ENCODE measurements around the gene SUN1.
"Not testable (repeated sequence)": the region's sequence is repeated elsewhere in the genome, so short reads cannot be mapped to it uniquely, and the experiment has no call there.

Gene SUN1

DNA sequence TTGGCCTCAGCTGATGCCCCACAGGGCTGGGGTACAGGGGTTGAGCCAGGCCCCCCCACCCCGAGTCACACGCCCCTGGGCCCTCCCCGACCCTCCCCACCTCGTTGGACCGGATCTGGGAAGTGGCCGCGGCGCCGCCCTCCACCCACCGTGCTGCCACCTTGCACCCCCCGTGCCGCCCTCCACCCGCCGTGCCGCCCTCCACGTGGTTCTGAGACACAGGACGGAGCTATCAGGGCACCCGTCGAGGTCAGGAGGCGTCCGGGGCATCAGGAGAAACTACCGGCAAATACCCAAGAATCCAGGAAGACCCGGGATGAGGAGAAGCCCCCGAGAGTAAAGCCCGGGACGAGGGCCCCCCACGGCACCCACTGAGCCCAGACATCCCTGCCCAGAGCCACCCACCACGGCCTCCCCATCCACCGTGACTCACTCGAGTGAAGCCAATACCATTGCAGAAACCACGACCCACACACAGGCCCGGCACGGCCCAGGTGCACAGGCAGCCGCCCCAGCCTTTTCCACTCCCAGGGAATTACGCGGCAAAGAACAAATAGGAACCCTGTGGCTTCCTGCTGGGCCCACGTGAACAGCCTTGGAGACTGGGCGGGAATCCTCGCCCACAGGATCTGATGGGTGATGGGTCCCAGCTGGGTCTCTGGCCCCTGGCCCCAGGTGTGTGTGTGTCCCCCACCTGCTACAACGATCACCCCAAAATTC, 88.2 kb downstream of the SUN1 start:
- no peak for DNase-seq (ENCODE audit: low spot score)

DNA sequence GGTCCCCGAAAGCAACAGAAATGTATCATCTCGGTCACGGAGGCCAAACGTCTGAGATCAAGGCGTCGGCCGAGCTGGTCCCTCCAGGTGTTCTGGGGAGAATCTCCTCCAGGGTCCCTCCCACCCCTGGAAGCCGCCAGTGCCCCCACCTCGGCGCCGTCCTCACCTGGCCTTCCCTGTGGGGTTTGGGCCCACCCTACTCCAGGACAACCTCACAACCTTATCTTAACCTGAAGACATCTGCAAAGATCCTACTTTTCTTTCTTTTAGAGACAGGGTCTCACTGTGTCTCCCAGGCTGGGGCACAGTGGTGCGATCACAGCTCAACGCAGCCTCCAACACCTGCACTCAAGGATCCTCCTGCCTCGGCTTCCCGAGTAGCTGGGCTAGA, 88.8 kb downstream of the SUN1 start:
- no peak for DNase-seq (ENCODE audit: low spot score)

DNA sequence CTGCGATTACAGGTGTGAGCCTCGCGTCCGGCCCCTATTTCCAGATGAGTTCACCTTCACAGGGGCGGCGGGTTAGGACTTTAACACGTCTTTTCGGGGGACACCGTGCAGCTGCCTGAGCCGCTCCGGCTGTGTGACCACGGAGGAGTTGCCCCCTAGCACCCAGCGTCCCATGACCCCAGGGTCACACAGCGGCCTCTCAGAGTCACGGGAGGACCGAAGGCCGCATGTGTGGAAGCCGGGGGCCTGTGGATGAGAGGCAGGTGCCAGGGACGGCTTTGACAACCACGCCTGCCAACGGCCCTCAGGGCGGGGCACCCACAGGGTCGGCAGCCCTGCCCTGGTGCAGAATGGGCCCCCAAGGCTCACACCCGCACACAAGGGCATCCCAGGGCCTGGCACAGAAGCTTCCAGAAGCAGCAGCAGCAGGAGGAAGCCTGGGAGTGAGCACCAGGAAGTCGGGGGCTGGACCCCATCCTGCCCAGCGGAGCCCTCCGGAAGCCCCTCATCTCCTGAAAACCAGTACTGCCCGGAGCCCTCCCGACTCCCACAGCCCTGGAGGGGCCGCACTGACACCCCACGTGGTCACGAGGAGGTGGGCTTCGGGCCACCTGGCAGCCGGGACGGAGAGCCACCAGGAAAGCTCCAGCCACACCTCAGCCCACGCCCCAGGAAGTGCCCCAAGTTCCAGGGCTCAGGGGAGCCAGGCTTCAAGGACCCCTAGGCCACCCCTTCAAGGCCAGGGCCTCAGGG, 89.5 kb downstream of the SUN1 start:
- no peak for DNase-seq (ENCODE audit: low spot score)

DNA sequence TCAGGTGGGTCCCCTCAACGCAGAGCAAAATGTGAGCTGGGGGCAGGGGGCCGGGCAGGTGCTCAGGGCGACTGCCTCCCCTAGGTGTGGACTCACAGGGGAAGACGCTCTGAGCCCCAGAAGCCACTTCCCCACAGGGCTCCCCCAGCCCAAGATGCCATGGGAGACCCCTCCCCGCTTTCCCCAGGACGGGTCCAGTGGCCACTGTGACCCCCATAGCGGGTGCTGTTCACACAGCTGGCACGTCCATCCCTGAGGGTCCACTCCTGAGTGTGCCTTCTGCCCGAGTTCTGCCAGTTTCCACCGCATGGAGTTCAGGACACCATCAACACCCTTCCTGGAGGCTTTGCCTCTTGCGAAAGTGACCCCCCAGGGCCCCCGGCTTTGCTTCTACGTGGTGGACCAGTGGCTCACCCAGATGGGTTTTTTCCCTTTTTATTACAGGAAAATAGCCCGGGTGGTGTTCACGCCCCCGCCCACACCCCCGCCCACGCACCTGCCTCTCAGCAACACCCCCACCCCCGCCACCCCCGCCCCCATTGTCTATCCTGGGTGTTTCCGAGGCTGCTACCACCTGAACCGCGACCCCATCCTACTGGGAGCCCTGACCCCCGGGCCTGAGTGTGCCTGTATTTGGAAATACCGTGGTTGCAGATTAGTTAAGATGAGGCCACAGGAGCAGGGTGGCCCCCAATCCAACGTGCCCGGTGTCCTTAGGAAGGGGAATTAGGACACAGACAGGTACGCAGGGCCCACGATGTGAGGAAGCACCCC, 90.2 kb downstream of the SUN1 start:
- DNase-seq (ENCODE audit: low spot score), result no peak

DNA sequence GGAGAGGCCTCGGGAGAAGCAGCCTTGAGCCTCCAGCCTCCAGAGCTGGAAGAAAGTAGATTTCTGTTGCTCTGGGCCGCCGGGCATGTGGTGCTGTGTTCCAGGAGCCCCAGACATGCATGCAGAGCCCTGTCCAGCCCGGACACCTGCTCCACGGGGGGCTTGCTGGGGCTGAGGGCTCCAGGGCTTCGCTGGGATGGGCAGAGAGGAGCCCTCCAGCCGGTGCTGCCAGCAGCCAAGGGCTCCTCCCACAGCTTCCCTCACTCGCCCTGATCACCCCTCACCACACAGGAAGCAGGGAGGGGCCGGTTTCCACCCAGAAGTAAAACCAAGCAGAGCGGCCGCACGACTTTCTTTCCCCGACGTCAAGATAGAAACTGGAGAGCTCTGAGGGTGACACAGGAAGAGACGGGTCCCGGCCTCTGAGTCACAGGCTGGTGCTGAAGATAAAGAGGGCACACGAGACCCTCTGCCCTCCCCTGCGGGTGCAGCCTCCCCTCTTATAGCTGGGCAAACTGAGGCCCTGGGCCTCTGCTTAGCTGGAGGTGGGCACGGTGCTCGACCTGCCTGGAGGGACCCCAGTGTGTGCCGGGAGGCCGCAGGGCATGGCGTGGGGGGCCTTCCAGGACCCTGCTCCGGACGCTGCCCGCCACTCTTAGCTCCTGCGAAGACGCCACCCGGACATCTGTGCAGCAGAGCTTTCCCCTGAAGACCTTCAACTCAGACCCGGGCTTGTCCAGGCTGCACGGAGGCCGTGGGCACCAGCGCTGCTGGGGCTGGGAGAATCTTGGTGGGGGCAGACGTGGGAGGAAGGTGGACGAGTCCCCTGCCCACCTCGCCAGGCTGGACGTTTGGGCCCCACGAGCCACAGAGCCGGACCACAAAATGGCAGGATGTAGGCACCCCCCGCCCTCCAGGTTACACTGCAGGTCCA, 91.1 kb downstream of the SUN1 start:
- DNase-seq (ENCODE audit: low spot score), result no peak

DNA sequence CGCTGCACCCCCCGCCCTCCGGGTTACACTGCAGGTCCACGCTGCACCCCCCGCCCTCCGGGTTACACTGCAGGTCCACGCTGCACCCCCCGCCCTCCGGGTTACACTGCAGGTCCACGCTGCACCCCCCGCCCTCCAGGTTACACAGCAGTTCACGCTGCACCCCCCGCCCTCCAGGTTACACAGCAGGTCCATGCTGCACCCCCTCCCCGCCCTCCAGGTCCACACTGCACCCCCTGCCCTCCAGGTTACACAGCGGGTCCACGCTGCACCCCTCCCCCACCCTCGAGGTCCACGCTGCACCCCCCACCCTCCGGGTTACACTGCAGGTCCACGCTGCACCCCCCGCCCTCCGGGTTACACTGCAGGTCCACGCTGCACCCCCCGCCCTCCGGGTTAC, 91.8 kb downstream of the SUN1 start:
- not testable (repeated sequence) for DNase-seq (ENCODE audit: low spot score)
